Measurements from ENCODE around the gene CGAS.
"Not testable (repeated sequence)": the region's sequence is repeated elsewhere in the genome, so short reads cannot be mapped to it uniquely, and the experiment has no call there.

GRCh38 chr6:73459474-73459873 lies 7.4 kb upstream of the CGAS start:
- TF ChIP-seq, protein P1, sequence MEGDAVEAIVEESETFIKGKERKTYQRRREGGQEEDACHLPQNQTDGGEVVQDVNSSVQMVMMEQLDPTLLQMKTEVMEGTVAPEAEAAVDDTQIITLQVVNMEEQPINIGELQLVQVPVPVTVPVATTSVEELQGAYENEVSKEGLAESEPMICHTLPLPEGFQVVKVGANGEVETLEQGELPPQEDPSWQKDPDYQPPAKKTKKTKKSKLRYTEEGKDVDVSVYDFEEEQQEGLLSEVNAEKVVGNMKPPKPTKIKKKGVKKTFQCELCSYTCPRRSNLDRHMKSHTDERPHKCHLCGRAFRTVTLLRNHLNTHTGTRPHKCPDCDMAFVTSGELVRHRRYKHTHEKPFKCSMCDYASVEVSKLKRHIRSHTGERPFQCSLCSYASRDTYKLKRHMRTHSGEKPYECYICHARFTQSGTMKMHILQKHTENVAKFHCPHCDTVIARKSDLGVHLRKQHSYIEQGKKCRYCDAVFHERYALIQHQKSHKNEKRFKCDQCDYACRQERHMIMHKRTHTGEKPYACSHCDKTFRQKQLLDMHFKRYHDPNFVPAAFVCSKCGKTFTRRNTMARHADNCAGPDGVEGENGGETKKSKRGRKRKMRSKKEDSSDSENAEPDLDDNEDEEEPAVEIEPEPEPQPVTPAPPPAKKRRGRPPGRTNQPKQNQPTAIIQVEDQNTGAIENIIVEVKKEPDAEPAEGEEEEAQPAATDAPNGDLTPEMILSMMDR (IDR thresholded peaks at IDR 0.05) = not testable (repeated sequence)
- TF ChIP-seq POLR2A (IDR thresholded peaks at IDR 0.05) = not testable (repeated sequence)

Data from esophagus squamous epithelium (tissue), 4 donors.